T-helper 2 cell (primary cell): ENCODE data around the gene OR52B6.
"Not testable (repeated sequence)": the region's sequence is repeated elsewhere in the genome, so short reads cannot be mapped to it uniquely, and the experiment has no call there.

Source experiments
- DNase-seq, 5 experiments: peaks; one replicate each; pipeline versions ENCODE4 v3.0.0 to v3.0.0-alpha.2; 2012 to 2022
- total RNA-seq, 2 donors: gene quantifications; one replicate each; lab custom pipeline; 2026; lab: John Stamatoyannopoulos, UW

OR52B6 gene, protein sequence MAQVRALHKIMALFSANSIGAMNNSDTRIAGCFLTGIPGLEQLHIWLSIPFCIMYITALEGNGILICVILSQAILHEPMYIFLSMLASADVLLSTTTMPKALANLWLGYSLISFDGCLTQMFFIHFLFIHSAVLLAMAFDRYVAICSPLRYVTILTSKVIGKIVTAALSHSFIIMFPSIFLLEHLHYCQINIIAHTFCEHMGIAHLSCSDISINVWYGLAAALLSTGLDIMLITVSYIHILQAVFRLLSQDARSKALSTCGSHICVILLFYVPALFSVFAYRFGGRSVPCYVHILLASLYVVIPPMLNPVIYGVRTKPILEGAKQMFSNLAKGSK
- total RNA-seq: 0 reads per million in 2 donors

DNA sequence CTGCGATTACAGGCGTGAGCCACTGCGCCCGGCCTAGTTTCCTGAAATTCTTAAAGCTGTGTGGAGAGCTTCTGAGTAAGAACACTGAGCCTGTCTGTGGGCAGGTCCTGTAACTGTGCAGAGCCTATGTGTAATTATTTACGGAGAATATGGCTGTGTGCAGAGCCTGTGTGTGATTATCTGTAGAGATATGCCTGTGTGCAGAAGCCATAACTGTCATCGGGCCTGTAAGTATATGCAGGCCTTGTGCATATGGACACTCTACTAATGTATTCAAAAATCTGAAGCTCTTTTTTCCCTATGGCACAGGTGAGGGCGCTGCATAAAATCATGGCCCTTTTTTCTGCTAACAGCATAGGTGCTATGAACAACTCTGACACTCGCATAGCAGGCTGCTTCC is at the start of gene OR52B6:
Gene OR52B6, plus strand, starts transcription at position 301 of the 400 bp plus-strand sequence. Its CDS starts 0 bp downstream, at position 301.
- DNase-seq: no peak

- no peak for DNase-seq
Observed at GRCh38 chr11:5531053-5531831, 49.4 kb upstream of the OR52B6 start.

DNA sequence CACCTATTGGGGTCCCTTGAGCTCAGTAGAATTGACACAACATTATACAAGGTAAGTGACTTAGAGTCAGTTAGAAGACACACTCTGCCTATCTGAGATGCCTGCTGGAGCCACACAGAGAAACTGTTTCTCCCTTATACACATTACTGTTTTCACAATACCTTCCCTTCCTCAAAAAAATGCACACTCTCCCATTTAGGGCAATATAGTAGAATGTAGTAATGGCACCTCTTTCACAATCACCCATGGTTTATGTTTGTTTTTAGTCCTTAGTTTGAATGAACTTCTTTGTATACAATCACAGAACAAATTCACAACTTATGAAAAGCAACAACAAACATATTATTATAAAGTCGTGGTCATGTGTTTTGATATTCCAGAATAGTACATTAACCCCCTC is 46.6 kb upstream of the OR52B6 start:
- no peak for DNase-seq

- DNase-seq: no peak
Observed at GRCh38 chr11:5536482-5536881, 44.2 kb upstream of the OR52B6 start.

- DNase-seq: no peak
Observed at GRCh38 chr11:5541427-5541826, 39.2 kb upstream of the OR52B6 start.

- DNase-seq: no peak
Observed at GRCh38 chr11:5546457-5546856, 34.2 kb upstream of the OR52B6 start.

DNA sequence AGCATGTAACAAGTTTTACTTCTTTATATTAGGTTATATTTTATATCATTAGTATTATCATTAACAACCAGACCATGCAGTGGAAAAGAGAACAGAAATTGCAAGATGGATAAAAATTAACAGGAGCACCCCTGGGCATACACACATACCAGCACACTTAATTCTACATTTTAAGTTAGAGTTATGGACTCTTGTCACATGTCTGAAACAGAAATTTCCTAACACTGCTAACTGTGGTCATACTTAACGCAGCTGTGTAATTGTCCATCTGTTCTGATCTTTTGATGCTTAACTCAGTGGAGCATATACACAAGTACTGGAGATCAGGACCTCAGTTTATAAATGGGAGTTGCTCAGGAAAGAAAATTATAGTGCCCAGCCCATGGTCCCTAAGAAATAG is 32.7 kb upstream of the OR52B6 start:
- no peak for DNase-seq

DNA sequence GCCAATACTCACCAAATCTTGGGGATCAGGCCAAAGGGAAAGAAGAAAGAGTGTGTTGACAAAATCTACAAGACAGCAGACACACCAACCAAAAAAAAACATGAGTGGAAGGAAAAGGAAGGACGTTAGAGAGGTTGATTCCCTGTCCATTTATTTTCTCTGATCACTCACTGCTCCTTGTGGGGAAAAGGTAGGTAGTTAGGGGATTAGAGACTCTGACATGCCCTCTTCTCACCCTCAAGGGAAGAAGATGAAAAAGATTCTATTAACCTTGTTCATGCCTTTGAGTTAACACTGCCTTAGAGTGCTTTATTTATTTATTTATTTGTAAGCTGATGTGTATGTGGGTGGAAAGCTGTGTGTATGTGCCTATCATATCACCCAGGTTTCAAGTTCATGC is 32.2 kb upstream of the OR52B6 start, which contains the start of gene OR52H1:
Gene OR52H1, minus strand, starts transcription at position 101 of the 400 bp plus-strand sequence. CDS start 3,035 bp downstream, outside the sequence.
- no peak for DNase-seq

GRCh38 chr11:5550440-5551095 is 30.1 kb upstream of the OR52B6 start:
- no peak for DNase-seq

GRCh38 chr11:5553343-5553742 is 27.3 kb upstream of the OR52B6 start:
- no peak for DNase-seq

GRCh38 chr11:5556596-5557188 is 24.0 kb upstream of the OR52B6 start:
- DNase-seq: no peak

DNA sequence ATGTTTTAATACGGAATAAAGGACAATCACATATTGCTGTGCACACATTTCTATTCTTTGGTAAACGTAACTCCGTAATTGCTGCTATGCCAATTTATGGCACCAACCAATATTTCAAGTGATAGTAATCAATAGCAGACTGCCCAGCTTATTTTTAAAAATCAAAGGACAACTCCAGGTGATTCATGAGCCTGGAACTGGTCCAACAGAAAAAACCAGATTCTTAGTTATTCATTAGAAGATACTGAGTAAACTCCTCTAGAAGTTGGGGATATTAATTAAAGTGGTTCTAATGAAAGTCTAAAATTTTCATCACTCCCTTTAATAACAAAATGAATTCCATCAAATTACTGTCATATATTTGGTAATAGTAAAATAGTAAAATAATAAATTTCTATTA is 22.9 kb upstream of the OR52B6 start:
- DNase-seq: no peak

DNA sequence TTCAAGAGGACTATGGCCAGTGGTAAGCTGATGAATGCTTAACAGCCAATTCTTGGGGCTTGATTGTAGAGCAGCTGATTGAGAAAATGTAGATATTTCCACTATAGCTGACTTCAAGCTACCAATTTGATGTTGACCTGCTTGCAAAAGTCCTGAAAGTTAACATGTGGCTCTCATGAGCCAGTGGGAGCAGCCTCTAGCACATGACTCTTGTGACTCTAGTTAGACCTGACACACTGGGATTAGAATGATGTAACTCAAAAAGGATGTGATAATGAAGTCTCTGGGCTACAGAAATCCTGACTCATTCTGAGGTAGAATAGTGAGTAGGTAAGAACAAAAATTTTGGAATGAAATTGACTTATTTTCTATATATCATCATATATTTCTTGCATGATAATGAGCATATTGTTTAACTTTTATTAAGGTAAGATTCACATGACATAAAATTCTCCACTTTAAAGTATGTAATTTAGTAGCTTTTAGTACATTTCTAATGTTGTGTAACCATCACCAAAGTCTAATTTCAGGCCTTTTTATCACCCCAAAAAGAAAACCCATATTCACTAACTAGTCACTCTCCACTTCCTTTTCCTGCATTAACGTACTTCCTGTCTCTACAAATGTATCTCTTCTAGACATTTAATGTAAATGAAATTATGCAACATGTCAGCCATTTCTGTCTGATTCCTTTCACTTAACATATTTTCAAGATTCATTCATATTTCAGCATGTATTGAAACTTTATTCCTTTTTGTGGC is 16.2 kb upstream of the OR52B6 start:
- DNase-seq: no peak

DNA sequence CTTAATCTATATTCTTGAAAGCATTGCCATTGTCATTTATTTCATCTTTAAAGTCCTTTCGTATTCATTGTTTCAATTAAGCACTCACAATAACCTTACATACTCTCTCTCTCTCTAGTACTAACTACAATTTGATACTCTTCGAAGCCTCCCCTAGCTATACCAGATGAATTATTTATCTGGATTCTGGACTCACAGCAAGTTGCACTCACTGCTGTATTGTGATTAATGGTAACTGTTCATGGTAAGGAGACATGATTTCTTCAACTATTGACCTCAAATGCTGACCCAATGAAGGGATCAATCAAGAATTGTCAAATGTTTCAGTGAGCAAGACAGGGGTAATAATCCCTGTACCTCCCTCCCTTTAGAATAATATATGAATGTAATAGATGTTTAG is 6.0 kb upstream of the OR52B6 start:
- DNase-seq: no peak

DNA sequence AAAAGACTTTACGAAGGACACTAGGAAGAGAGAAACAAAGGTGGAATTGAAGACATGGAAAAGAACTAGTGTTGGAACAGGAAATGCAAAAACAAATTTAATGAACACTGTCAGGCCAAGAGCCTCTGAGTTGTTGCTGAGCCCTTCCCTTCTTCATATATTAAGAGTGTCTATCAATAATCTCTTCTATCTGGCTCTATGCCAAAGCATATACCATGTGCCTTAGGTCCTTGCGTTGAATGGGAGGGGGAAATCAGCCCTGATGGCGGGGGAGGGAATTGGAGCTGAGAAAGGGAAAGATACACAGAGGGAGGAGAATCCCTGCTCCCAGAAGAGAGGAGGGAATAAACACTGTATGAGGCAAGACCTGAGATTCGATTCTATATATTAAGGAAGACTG is 5.5 kb upstream of the OR52B6 start:
- no peak for DNase-seq

DNA sequence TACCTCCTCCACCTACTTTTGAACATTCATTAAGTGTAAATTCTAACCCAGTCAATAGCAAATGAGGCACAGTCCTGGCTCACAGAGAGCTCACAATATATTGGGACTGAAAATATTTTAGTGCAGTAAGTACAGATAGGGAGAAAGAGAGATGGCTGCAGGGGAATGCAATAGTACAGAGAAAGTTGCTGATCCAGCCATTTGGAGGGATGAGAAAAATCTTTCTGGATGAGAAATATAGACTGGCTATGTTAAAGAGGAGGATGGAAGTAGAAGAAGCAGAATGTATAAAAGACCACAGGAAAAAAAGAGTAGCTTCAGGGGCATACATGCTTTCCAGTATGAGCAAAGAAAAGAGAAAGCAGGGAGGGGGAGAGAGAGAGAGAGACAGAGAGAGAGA is 3.6 kb upstream of the OR52B6 start:
- no peak for DNase-seq

- no peak for DNase-seq
Observed at GRCh38 chr11:5581014-5581413, 337 bp downstream of the OR52B6 start.

DNA sequence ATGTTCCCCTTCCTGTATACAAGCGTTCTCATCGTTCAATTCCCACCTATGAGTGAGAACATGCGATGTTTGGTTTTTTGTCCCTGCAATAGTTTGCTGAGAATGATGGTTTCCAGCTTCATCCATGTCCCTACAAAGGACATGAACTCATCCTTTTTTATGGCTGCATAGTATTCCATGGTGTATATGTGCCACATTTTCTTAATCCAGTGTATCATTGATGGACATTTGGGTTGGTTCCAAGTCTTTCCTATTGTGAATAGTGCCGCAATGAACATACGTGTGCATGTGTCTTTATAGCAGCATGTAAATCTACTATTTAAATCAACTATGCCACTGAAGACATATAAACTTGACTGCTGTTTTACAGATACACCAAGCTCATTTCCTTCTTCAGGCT is 3.8 kb downstream of the OR52B6 start:
- DNase-seq: not testable (repeated sequence)

GRCh38 chr11:5589906-5590305 is 9.2 kb downstream of the OR52B6 start:
- DNase-seq: not testable (repeated sequence)

DNA sequence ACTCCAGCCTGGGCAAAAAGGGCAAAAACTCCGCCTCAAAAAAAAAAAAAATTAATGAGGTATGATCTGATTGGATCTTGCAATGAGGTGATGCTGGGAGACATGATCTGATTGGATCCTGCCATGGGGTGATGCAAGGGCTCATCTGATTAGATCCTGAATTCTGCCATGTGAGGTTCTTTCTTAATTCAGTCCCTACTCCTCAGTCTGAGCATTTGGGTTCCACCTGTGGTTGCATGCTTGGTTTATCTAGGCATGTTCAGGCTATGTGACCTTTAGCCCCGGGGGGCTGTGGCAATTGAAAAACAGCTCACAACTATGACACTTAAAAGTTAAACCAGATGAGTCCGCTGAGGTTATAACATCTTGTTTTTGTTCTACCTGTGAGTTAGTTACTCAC is 10.9 kb downstream of the OR52B6 start:
- no peak for DNase-seq

DNA sequence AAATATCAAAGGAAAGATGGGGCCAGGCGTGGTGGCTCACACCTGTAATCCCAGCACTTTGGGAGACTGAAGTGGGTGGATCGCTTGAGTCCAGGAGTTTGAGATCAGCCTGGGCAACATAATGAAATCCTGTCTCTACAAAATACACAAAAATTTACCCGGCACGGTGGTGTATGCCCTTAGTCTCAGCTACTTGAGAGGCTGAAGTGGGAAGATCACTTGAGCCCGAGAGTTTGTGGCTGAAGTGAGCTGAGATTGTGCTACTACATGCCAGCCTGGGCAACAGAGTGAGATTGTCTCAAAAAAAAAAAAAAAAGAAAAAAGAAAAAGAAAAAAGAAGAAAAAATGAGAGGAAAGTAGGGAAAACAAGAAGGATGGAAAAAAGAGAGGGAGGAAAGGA is 11.9 kb downstream of the OR52B6 start:
- DNase-seq: no peak

- no peak for DNase-seq
Observed at GRCh38 chr11:5593146-5593545, 12.5 kb downstream of the OR52B6 start.
